Fibroblast of skin of back (primary cell): ENCODE measurements around the gene PBX4.

Experiments
- DNase-seq: peaks from one replicate; pipeline ENCODE4 v3.0.0-alpha.2; 2013

The PBX4 gene

DNA sequence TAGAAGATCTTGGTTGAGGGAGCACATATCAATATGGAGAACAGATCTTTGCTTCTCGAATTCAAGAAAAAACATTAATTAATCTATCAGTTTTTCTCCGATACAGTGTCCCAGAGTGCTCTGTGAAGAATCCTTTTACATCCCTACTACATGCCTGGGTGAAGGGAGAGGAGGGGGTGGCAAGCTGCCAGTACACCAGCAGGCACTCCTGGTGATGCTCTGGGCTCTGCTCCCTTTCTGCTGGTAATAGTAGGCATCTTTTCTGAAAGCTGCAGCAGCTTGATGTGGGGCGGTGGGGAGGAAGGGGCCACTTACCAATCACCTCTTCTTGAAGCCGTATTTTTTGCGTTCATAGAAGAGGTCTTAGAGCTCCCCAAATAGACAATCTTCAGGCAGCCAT is 30.7 kb downstream of the PBX4 start:
- DNase-seq, result no peak

GRCh38 chr19:19584356-19584755 is 34.1 kb downstream of the PBX4 start:
- no peak for DNase-seq

DNA sequence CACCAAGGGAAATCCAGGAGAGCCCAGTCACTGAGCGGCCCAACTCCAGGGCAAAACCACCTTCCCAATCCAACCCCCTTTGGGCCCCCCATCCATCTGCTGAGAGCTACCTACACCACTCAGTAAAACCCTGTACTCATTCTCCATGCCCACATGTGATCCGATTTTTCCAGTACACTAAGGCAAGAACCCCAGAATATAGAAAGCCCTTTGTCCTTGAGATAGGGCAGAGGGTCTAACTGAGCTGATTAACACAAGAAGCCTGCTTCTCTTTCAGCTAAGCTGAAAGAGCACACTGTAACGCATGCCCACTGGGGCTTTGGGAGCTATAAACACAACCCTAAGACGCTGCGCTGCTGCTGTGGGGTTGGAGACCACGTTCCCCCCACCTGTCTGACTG is 36.0 kb downstream of the PBX4 start:
- no peak for DNase-seq

DNA sequence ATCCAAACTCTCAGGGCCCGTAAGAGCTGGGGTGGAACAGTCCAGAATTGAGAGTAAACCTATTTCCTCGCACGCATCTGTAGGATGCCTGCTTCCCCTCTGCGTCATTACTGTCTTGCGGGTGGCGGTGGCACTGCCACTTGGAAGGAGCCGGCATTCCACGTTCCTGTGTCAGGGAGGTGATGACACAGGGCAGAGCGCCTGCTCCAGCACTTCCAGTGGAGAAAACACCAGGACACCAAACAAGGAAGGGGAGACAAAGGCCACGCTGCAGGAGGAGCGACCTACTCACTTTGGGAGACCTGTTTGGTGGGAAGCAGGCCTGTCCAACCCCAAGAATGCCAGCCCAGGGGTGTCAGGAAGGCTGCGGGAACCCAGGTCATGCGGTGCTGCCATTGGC is 37.1 kb downstream of the PBX4 start:
- DNase-seq, result no peak

GRCh38 chr19:19580418-19580817 is 38.1 kb downstream of the PBX4 start:
- no peak for DNase-seq

GRCh38 chr19:19579533-19580361 is 38.7 kb downstream of the PBX4 start:
- DNase-seq, result no peak

GRCh38 chr19:19578252-19578651 is 40.2 kb downstream of the PBX4 start:
- no peak for DNase-seq

DNA sequence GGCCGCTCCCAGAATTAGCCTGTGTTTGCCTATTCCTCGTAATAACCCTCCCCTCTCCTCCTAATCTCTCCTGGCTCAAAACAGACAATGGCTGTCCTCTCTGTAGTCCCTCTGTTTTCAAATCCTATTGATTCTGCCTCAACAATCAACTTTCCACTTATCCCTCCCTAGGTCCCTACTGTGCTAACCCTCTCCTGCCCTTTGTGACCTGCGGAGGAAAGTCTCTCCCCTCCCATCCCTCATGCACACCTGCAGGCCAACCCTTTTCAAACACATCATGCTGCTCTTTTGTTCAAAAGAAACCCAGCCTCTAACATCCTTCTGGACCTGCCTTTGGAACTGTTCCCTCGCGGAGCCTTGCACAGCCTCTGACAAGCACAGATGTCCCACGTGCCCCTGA is 43.1 kb downstream of the PBX4 start:
- DNase-seq, result no peak

DNA sequence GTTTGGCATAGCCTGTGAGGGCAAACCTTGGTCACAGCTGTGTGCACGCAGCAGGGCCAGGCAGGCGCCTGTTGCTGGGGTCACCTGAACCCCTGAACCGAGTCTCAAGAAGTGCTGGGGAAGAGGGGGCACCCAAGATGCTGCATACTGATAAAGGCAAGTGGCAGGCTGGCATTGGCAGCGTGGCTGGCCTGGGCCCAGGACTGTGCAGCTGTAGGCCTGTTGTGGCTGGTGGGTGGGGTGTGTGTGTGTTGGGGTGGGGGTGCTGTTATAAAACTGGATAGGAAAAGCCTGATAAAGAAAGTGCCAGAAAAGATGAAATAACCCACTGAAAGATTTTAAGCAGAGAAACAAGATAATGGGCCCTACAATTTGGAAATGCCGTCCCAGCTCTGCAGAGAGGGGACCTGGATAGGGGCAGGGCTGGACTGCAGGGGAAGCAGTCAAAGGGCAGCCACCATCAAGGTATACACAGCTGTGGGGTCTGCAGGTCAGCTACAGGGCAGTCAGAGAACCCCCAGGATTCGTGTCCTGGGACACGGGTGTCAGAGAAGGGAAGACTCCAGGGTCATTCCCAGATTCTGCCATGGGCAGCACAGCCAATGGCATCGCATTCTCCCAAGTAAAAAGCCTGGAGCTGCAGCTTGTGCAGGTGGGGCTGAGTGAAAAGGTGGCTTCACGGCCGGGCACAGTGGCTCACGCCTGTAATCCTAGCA is 47.3 kb downstream of the PBX4 start:
- DNase-seq, result no peak

DNA sequence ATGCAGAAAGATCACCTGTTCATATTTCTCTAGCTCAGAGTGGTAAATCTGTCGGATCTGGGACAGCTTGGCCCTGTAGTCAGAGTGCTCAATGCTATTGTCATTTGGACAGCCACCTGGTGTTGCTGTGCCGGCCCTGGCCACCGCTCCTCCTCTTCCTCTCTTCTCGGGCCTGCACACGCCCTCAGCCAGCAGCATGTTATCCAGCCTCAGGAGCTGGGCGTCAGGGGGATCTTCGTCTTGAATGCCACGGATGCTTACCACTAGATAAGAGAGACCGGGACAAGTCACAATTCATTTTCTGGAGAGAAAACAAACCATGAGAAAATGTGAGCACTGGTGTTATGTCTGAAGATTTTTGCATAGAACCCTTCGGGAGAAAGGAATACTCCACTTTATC is 47.9 kb downstream of the PBX4 start:
- DNase-seq, result no peak

GRCh38 chr19:19568802-19569756 is 49.4 kb downstream of the PBX4 start:
- DNase-seq, result peak; percentile 42

DNA sequence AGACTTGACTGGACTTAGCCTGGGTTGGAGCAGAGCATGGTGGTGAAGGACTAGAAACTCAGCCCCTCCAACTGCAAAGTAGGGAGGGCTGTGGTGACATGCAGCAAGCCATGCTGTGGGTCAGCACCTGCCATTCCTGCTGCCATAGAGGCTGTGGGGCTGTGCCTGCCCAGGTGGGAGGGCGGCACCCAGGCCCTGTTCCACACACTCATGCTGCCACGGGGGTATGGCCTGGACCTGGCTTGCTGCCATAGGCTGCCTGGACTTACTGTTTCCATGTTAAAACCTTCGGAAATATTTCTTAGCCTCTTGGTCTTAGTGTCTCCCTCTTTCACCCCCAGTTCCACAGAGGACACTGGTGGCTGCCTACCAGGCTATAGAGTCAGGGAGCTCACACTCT is 51.1 kb downstream of the PBX4 start:
- DNase-seq, result no peak

DNA sequence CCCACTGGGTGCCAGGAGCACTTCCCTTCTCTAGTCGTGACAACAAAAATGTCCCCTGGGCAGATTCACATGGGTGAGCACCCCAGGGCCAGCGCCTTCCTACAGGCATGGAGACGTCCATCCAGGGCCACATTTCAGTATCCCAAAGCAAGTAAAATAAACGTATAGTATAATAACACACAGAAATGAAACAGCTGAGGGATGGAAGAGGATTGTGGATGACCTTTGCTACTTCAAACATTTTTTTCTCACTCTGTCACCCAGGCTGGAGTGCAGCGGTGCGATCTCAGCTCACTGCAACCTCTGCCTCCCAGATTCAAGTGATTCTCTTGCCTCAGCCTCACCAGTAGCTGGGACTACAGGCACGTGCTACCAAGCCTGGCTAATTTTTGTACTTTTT is 52.2 kb downstream of the PBX4 start:
- peak; percentile 12 for DNase-seq

DNA sequence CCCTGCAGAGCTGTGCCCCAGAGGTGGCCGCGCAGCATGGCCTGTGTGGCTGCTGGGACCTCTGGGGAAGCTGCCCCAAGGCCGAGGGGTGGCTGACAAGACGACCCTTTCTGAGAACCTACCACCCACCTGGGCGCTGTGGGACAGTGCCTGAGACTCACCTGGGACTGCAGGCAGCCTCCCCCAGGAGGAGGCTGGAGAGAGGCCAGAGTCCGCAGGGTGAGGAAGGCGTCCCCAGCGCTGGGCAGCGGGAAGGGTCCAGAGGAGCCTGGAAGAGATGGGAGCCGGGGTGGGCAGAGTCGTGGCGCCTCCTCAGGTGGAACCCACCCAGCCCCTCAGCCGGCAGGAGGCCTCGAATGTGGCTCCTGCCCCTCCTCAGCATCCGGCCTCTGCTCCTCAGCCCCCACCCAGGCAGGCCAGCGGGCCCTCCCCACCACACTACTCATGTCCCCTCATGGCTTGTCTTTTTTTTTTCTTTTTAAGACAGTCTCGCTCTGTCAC is 55.1 kb downstream of the PBX4 start:
- DNase-seq, result no peak

GRCh38 chr19:19562665-19563347 is 55.7 kb downstream of the PBX4 start:
- DNase-seq, result no peak

DNA sequence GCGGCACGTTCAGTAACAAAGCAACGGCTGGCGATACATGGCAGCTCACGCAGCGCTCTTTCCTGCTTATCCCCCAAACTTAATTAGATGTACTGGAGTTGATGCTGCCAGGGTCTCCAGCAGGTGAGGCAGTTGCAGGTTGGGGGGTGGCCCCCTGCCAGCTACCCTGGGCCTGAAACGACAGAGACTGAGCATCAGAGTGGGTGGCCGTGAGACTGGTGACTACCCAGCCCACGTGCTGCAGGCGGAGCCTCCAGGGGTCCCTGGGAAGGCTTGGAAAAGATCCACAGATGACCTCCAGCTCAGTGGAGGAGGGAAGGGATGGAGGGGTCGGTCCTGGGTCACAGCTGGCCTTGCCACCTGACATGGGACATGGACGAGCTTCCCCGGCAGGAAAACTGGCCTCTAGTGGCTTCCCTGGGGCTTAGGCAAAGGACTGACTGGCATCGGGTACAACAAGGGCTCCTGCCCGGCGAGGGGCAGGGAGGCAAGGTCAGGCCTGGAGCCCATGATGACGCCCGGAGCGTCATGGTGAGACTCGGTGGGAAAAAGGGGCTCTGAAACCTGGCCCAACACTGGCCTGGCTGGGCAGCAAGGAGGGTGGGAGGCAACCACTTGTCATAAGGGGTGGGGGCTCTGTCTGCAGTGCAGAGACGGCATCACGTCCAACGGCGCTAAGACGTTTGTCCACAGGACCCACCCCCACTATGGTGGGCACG is 56.4 kb downstream of the PBX4 start:
- DNase-seq, result no peak

- peak; percentile 15 for DNase-seq
Observed at GRCh38 chr19:19559931-19560330, 58.6 kb downstream of the PBX4 start.

GRCh38 chr19:19558636-19559035 is 59.9 kb downstream of the PBX4 start:
- no peak for DNase-seq

DNA sequence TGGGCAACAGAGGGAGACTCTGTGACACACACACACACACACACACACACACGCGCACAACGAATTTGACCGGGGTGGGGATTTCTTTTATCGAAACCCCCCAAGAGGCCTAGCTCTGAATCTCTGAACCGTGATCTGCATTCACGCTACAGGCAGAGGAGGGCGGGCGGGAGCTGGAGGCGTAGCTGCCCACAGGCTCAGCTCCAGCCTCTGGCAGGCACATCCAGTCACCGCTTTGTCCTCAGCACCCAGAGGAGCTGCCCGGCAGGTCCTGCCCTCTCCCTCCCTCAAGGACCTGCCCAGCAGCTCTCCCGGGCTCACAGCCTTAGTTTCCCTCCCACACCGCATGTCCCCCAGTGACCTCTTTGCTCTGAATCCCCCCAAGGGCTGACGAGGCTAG is 60.4 kb downstream of the PBX4 start:
- DNase-seq, result no peak

DNA sequence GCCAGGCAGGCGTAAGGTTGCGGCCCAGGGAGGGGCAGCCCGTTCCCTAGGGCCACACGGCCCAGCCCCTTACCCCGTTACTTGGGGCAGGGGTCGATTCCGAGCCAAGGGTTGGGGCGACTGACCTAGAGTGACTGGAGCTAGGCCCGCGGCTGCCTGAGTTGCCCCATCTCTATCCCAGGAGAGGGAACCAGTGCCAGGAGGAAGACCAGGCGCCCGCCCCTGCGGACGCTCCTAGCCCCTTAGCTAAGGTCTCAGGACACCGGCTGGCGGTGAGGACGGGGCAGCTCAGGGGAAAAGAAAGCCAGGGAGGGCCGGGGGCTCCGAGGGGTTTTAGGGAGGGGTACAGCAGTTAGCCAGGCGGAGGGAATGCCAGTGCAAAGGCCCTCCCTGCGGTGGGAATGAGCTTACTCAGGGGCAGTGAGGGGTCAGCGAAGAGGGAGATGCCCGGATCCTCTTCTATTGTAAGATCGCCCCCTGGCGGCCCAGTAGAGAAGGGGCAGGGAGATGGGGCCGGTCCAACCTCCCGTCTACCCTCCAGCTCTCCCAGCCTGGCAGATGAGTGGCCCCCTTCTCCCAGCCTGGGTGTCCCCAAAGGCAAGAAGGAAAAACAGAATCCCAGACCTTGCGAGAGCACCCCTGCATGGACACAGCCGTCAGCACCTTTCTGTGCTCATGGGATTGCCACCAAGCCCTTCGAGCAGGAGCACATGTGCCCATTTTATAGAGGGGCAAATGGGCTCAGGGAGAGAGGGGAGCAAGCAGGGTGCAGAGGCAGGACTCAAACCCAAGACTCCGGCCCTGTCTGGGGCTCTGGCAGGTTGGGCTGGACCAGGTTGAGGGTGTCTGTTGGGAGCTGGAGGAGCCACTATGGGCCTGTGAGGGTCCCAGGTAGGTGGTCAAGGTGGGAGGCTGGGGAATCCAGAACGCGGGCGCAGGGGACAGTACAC is 64.1 kb downstream of the PBX4 start:
- peak; percentile 40 for DNase-seq
